HepG2 (cell line): ENCODE results near the gene RBBP5. TPM values are rescaled to one million over a fixed set of nuclear protein-coding genes. Genes with fewer than 3 reads are reported as not detected.

Experiments used
- ATAC-seq: fragments of 200-7000 bp; cut with Tn5 transposase; 3 replicates; pipeline ENCODE4 v1.9.1; 2020; ENCODE audit warnings: mild to moderate bottlenecking, moderate library complexity
- BruUV-seq: library from RNA; stranded (reverse); fragments of 400-500 nt; replicated peaks from 2 replicates; lab custom pipeline; 2021; lab: Mats Ljungman, UMichigan
- CTCF ChIA-PET: fragments of 300-600 bp; formaldehyde crosslinking; extraction: SDS; loops from one replicate; lab custom pipeline; 2021; ENCODE audit warnings: low total read pairs, inconsistent platforms, low intra/inter-chr PET ratio; lab: Yijun Ruan, JAX
- POLR2A ChIA-PET: fragments of 350-600 bp; sonication (Branson Sonifier 250); formaldehyde crosslinking; loops from one replicate; lab custom pipeline; 2020; ENCODE audit warnings: antibody characterized with exemption, inconsistent platforms; lab: Yijun Ruan, JAX
- DNase-seq: peaks from one replicate; pipeline ENCODE4 v3.0.0-alpha.2; 2015; ENCODE audit warnings: low spot score
- FAIRE-seq: peaks from 3 replicates; lab custom pipeline; 2011; peaks lifted over from hg19 to GRCh38; lab: Jason Lieb, UNC
- H2AFZ ChIP-seq: one replicate; pipeline ENCODE4 v1.6.1; 2011; ENCODE audit warnings: low read length, inconsistent platforms
- H3K27ac ChIP-seq: fragments of 300-600 bp; 3 replicates; pipeline ENCODE4 v1.8.0; 2011; ENCODE audit warnings: mixed run types, mild to moderate bottlenecking, mixed read lengths, low read length, inconsistent platforms; ENCODE audit not compliant: insufficient read depth; ENCODE audit errors: extremely low read length
- H3K27me3 ChIP-seq, 2 experiments: fragments of 200-600 bp in 1 of 2; 2 replicates in 1 of 2; 3 replicates in 1 of 2; pipeline versions ENCODE4 v1.6.0 to v1.8.0; 2011; ENCODE audit warnings: low read length in 2 of 2, mild to moderate bottlenecking in 2 of 2, moderate library complexity in 2 of 2, inconsistent platforms in 1 of 2; ENCODE audit not compliant: insufficient read depth in 2 of 2, control insufficient read depth in 1 of 2
- H3K36me3 ChIP-seq, 2 experiments: fragments of 200-600 bp in 1 of 2; replicated peaks in 1 of 2; 2 replicates in 1 of 2; 3 replicates in 1 of 2; pipeline versions ENCODE4 v1.5.1 to v1.8.0; 2011; ENCODE audit warnings: low read length in 2 of 2, inconsistent platforms in 1 of 2; ENCODE audit not compliant: insufficient read depth in 2 of 2, control insufficient read depth in 1 of 2
- H3K4me1 ChIP-seq: 2 replicates; pipeline ENCODE4 v1.5.1; 2012; ENCODE audit warnings: low read length, inconsistent platforms; ENCODE audit not compliant: insufficient read depth
- H3K4me2 ChIP-seq: 2 replicates; pipeline ENCODE4 v1.6.0; 2011; ENCODE audit warnings: low read depth, low read length, inconsistent platforms
- H3K4me3 ChIP-seq, 3 experiments: fragments of 200-600 bp in 1 of 3; sonication (generic), shearing (Covaris generic) in 1 of 3; replicated peaks in 1 of 3; 2 replicates each; pipeline ENCODE4 v1.5.1; 2011 to 2016; ENCODE audit warnings: low read length in 3 of 3, inconsistent platforms in 2 of 3, low read depth in 2 of 3, mild to moderate bottlenecking in 2 of 3, control low read depth in 1 of 3, mixed read lengths in 1 of 3; ENCODE audit not compliant: insufficient read depth in 1 of 3
- H3K79me2 ChIP-seq: one replicate; pipeline ENCODE4 v1.6.1; 2011; ENCODE audit warnings: low read length, inconsistent platforms; ENCODE audit not compliant: insufficient read depth
- H3K9ac ChIP-seq: 2 replicates; pipeline ENCODE4 v1.6.0; 2011; ENCODE audit warnings: mild to moderate bottlenecking, low read depth, low read length, inconsistent platforms; ENCODE audit not compliant: insufficient read depth
- H3K9me3 ChIP-seq: 2 replicates; pipeline ENCODE4 v1.5.1; 2012; ENCODE audit warnings: mild to moderate bottlenecking, low read length
- H4K20me1 ChIP-seq: 2 replicates; pipeline ENCODE4 v1.6.0; 2011; ENCODE audit warnings: inconsistent platforms, mild to moderate bottlenecking, low read length, moderate library complexity; ENCODE audit not compliant: insufficient read depth
- CC2D1A ChIP-seq: sonication (generic); formaldehyde crosslinking; IDR thresholded peaks from 2 replicates; pipeline ENCODE4 v1.8.1; 2023; ENCODE audit warnings: mild to moderate bottlenecking, missing genetic modification reagents
- ETV6 ChIP-seq: sonication (generic); formaldehyde crosslinking; conservative IDR thresholded peaks from 2 replicates; pipeline ENCODE4 v1.4.0; 2020; ENCODE audit warnings: missing genetic modification reagents
- ISX ChIP-seq: sonication (generic); formaldehyde crosslinking; conservative IDR thresholded peaks from 2 replicates; pipeline ENCODE4 v1.5.0; 2020; ENCODE audit warnings: missing genetic modification reagents
- PPARG ChIP-seq: conservative IDR thresholded peaks from 2 replicates; pipeline ENCODE4 v1.6.1; 2016; ENCODE audit warnings: missing biosample characterization, missing genetic modification reagents
- SSRP1 ChIP-seq: IDR thresholded peaks from 2 replicates; pipeline ENCODE4 v1.6.1; 2016; ENCODE audit warnings: control low read depth
- TARDBP ChIP-seq: sonication (generic); formaldehyde crosslinking; IDR thresholded peaks from 2 replicates; pipeline ENCODE4 v1.8.0; 2022; ENCODE audit warnings: mild to moderate bottlenecking, missing genetic modification reagents
- ZNF17 ChIP-seq: sonication (generic); formaldehyde crosslinking; IDR thresholded peaks from 2 replicates; pipeline ENCODE4 v1.5.0; 2020; ENCODE audit warnings: mild to moderate bottlenecking, missing genetic modification reagents
- ZNF234 ChIP-seq: sonication (generic); formaldehyde crosslinking; conservative IDR thresholded peaks from 2 replicates; pipeline ENCODE4 v1.5.1; 2020; ENCODE audit warnings: mild to moderate bottlenecking, missing genetic modification reagents
- ZNF34 ChIP-seq: sonication (generic); formaldehyde crosslinking; IDR thresholded peaks from 2 replicates; pipeline ENCODE4 v1.4.0; 2020; ENCODE audit warnings: mild to moderate bottlenecking, missing genetic modification reagents, borderline replicate concordance
- WGBS: methylation state at CpG from one replicate; pipeline ENCODE4 v1.1.6; 2017; ENCODE audit warnings: low lambda C conversion rate; 5-methylcytosine and 5-hydroxymethylcytosine counted together
- in situ Hi-C: cut with HindIII; loops from 2 replicates; pipeline ENCODE4 v1.10.0; 2017; ENCODE audit warnings: low pct_unique_long_range_greater_than_20kb; ENCODE audit not compliant: extremely low pct_ligation_motif_present
- intact Hi-C: fragments of 100-400 bp; cut with micrococcal nuclease; formaldehyde crosslinking; loops from one replicate; pipeline ENCODE4 v1.10.0; 2022; ENCODE audit not compliant: unreplicated experiment
- polyA plus RNA-seq, 8 experiments: library from polyadenylated mRNA; depleted of rRNA in 3 of 8; stranded (reverse) in 7 of 8; unstranded in 1 of 8; fragments of >200 nt; fragmentation: Illumina TruSeq in 4 of 8; extraction: Trizol in 4 of 8; gene quantifications; 2 replicates each; pipeline versions ENCODE4 v1.2.1 to v1.2.3, GENCODE V29; 2011 to 2016; ENCODE audit warnings: low read depth in 4 of 8, missing spikeins in 1 of 8, mixed read lengths in 1 of 8; ENCODE audit not compliant: insufficient read depth in 1 of 8
- total RNA-seq, 5 experiments: library from RNA; depleted of rRNA; stranded (reverse); fragments of >200 nt; fragmentation: Illumina TruSeq; extraction: Trizol; gene quantifications; 2 replicates each; pipeline ENCODE4 v1.2.3, GENCODE V29; 2016; ENCODE audit warnings: low read depth in 1 of 5
- TF ChIP-seq, protein P1 (sequence below): sonication (generic); formaldehyde crosslinking; IDR thresholded peaks from 2 replicates; pipeline ENCODE4 v1.8.1; 2023; ENCODE audit warnings: missing genetic modification reagents, inconsistent platforms, borderline replicate concordance

The RBBP5 gene
- total and polyA plus RNA-seq, 2 of the 13 experiments (the other 11 are each of a cell fraction or from before 2014, with no cell fraction given), result 6.6 to 17.1 TPM

GRCh38 chr1:205077158-205077933 is 44.4 kb downstream of the RBBP5 start:
- Histone ChIP-seq H3K4me2 (no peak overlapping the region), H3K36me3 (no peaks in the 10 kb centered on the region), H3K9me3 (no peaks in the 10 kb centered on the region), H3K4me3 (no peak overlapping the region), H3K79me2 (no peaks in the 10 kb centered on the region), H4K20me1 (no peaks in the 10 kb centered on the region), H3K27ac (no peak overlapping the region), H3K4me1 (no peaks in the 10 kb centered on the region), H2AFZ (no peak overlapping the region), H3K27me3 (peaks cover 0 to 18% of the 10 kb centered on the region in 2 experiments; a peak in 2 of 5 replicates), H3K9ac (no peak overlapping the region)
- FAIRE-seq (no peak), ATAC-seq (no peak), DNase-seq (no peak)
- ChIA-PET CTCF (no interaction called here), POLR2A (no interaction called here)
- in situ Hi-C loops, result no loop called here
- no peak for TF ChIP-seq ISX (CRISPR knock-in tag)
- TF ChIP-seq ETV6 (CRISPR knock-in tag), result no peak
- TF ChIP-seq, protein P1, sequence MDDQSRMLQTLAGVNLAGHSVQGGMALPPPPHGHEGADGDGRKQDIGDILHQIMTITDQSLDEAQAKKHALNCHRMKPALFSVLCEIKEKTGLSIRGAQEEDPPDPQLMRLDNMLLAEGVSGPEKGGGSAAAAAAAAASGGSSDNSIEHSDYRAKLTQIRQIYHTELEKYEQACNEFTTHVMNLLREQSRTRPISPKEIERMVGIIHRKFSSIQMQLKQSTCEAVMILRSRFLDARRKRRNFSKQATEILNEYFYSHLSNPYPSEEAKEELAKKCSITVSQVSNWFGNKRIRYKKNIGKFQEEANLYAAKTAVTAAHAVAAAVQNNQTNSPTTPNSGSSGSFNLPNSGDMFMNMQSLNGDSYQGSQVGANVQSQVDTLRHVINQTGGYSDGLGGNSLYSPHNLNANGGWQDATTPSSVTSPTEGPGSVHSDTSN (CRISPR knock-in tag), result no peak
- BruUV-seq, result no TSS peak
- intact Hi-C loops, result no loop called here
- WGBS, result 76% methylated on average over 7 of the region's 7 CpGs

- H3K27me3 ChIP-seq, result peaks cover 0 to 19% of the 10 kb centered on the region in 2 experiments; a peak in 2 of 5 replicates
- no TSS peak for BruUV-seq
- no peaks in the 10 kb centered on the region for H3K4me1 ChIP-seq
- in situ Hi-C loops, result no loop called here
- DNase-seq (no peak), ATAC-seq (no peak), FAIRE-seq (no peak)
- no peak overlapping the region for H3K27ac ChIP-seq
- no peaks in the 10 kb centered on the region for H3K79me2 ChIP-seq
- H3K4me3 ChIP-seq, result no peak overlapping the region
- H2AFZ ChIP-seq, result no peak overlapping the region
- 44% methylated on average over 3 of the region's 4 CpGs for WGBS
- intact Hi-C loops, result no loop called here
- ChIA-PET POLR2A (no interaction called here), CTCF (no interaction called here)
- H3K9ac ChIP-seq, result no peak overlapping the region
- no peaks in the 10 kb centered on the region for H4K20me1 ChIP-seq
- no peaks in the 10 kb centered on the region for H3K36me3 ChIP-seq
- no peak overlapping the region for H3K4me2 ChIP-seq
- H3K9me3 ChIP-seq, result no peaks in the 10 kb centered on the region
- TF ChIP-seq CC2D1A (CRISPR knock-in tag), result no peak
- no peak for TF ChIP-seq PPARG (CRISPR knock-in tag)
- no peak for TF ChIP-seq TARDBP
- TF ChIP-seq ZNF234 (CRISPR knock-in tag), result no peak
- TF ChIP-seq ZNF34 (CRISPR knock-in tag), result no peak
- no peak for TF ChIP-seq ZNF17 (CRISPR knock-in tag)
- TF ChIP-seq SSRP1 (CRISPR knock-in tag), result no peak
These were observed 45.5 kb downstream of the RBBP5 start for GRCh38 chr1:205076245-205076761.
